Central memory CD8-positive, alpha-beta T cell (primary cell): ENCODE results near the gene LYRM1.

ENCODE experiments used
- ATAC-seq: fragments of 150-1000 bp; cut with Tn5 transposase; replicated peaks from 2 replicates; pipeline ENCODE4 v1.10.0; 2022; ENCODE audit warnings: mild to moderate bottlenecking, moderate FRiP score, moderate number of reproducible peaks; ENCODE audit not compliant: poor library complexity, severe bottlenecking; ENCODE audit errors: extremely low read depth
- DNase-seq, 2 donors: peaks; one replicate each; pipeline ENCODE4 v3.0.0; 2021; ENCODE audit warnings: low spot score in 2 of 2
- H3K27ac Mint-ChIP-seq: one replicate; pipeline ENCODE4 v1.8.0; 2022; ENCODE audit warnings: low read depth, mild to moderate bottlenecking, moderate library complexity, mixed read lengths
- H3K27me3 Mint-ChIP-seq: one replicate; pipeline ENCODE4 v1.8.0; 2022; ENCODE audit warnings: mixed read lengths
- H3K36me3 Mint-ChIP-seq: one replicate; pipeline ENCODE4 v1.8.0; 2022; ENCODE audit warnings: mild to moderate bottlenecking, moderate library complexity, mixed read lengths; ENCODE audit not compliant: insufficient read depth
- H3K4me1 Mint-ChIP-seq: one replicate; pipeline ENCODE4 v1.8.0; 2022; ENCODE audit warnings: mixed read lengths
- H3K4me3 Mint-ChIP-seq: one replicate; pipeline ENCODE4 v1.8.0; 2022; ENCODE audit warnings: mild to moderate bottlenecking, moderate library complexity, mixed read lengths
- H3K9me3 Mint-ChIP-seq: one replicate; pipeline ENCODE4 v1.8.0; 2022; ENCODE audit warnings: mixed read lengths

The LYRM1 gene

GRCh38 chr16:20899071-20899470, 1.5 kb upstream of the LYRM1 start:
- DNase-seq (no peak), ATAC-seq (no peak)
- H3K4me1 Mint-ChIP-seq: peaks cover 60% of the 10 kb centered on the region
- H3K4me3 Mint-ChIP-seq: peak overlapping the region; percentile 91
- peak overlapping the region; percentile 99 for H3K27ac Mint-ChIP-seq
- H3K27me3 Mint-ChIP-seq: no peaks in the 10 kb centered on the region
- no peaks in the 10 kb centered on the region for H3K9me3 Mint-ChIP-seq
- peaks cover 24% of the 10 kb centered on the region for H3K36me3 Mint-ChIP-seq

GRCh38 chr16:20899477-20900298, 883 bp upstream of the LYRM1 start:
- Mint-ChIP-seq H3K4me3 (peak overlapping the region; percentile 91), H3K27ac (peak overlapping the region; percentile 99), H3K27me3 (no peaks in the 10 kb centered on the region), H3K36me3 (peaks cover 26% of the 10 kb centered on the region), H3K4me1 (peaks cover 66% of the 10 kb centered on the region), H3K9me3 (no peaks in the 10 kb centered on the region)
- DNase-seq (peak; percentile 20 to 21), ATAC-seq (peak; percentile 24)

DNA sequence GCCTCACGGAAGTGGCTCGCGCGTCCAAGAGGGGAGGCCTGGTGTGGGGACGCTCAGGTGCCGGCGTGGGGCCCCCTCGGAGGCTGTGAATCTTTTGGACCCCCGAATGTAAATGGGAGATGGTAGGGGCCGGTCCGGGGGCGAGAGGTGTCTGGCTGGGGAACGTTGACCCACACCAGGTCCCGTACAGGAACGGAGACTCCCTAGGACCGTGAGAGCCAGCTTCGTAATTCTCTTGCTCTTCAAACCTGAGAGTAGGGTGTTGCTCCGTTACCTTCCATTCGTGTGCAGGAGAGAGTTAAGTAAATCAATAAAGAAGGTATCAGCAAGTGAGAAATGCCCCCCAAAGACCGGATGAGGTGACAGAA, 481 bp downstream of the LYRM1 start:
- H3K4me1 Mint-ChIP-seq: peaks cover 73% of the 10 kb centered on the region
- peak; percentile 1 for ATAC-seq
- H3K36me3 Mint-ChIP-seq: peaks cover 26% of the 10 kb centered on the region

GRCh38 chr16:20901436-20902112, 1.0 kb downstream of the LYRM1 start:
- H3K4me1 Mint-ChIP-seq: peaks cover 75% of the 10 kb centered on the region
- no peaks in the 10 kb centered on the region for H3K9me3 Mint-ChIP-seq
- peak overlapping the region; percentile 99 for H3K27ac Mint-ChIP-seq
- ATAC-seq: no peak
- peak in 1 of 2 donors; percentile 10 for DNase-seq
- peaks cover 26% of the 10 kb centered on the region for H3K36me3 Mint-ChIP-seq
- H3K4me3 Mint-ChIP-seq: peak overlapping the region; percentile 91
- no peaks in the 10 kb centered on the region for H3K27me3 Mint-ChIP-seq

More for the DNA sequence above, 481 bp downstream of the LYRM1 start:
- DNase-seq: no peak
- Mint-ChIP-seq H3K9me3 (no peaks in the 10 kb centered on the region), H3K27ac (peak overlapping the region; percentile 99), H3K27me3 (no peaks in the 10 kb centered on the region), H3K4me3 (peak overlapping the region; percentile 91)

- H3K4me3 Mint-ChIP-seq: peak overlapping the region; percentile 91
- H3K27ac Mint-ChIP-seq: peak overlapping the region; percentile 99
- H3K9me3 Mint-ChIP-seq: no peaks in the 10 kb centered on the region
- no peak for DNase-seq
- ATAC-seq: no peak
- peaks cover 76% of the 10 kb centered on the region for H3K4me1 Mint-ChIP-seq
- H3K36me3 Mint-ChIP-seq: peaks cover 25% of the 10 kb centered on the region
- no peaks in the 10 kb centered on the region for H3K27me3 Mint-ChIP-seq
These were observed 1.9 kb downstream of the LYRM1 start for GRCh38 chr16:20902426-20902825.

- peaks cover 75% of the 10 kb centered on the region for H3K4me1 Mint-ChIP-seq
- peak overlapping the region; percentile 22 for H3K27ac Mint-ChIP-seq
- no peaks in the 10 kb centered on the region for H3K9me3 Mint-ChIP-seq
- H3K36me3 Mint-ChIP-seq: peaks cover 25% of the 10 kb centered on the region
- H3K4me3 Mint-ChIP-seq: no peak overlapping the region
- ATAC-seq (no peak), DNase-seq (no peak)
- H3K27me3 Mint-ChIP-seq: no peaks in the 10 kb centered on the region
These were observed 2.7 kb downstream of the LYRM1 start for GRCh38 chr16:20903116-20903898.

GRCh38 chr16:20903899-20904506, 3.4 kb downstream of the LYRM1 start:
- peaks cover 68% of the 10 kb centered on the region for H3K4me1 Mint-ChIP-seq
- H3K4me3 Mint-ChIP-seq: peak overlapping the region; percentile 4
- H3K36me3 Mint-ChIP-seq: peaks cover 22% of the 10 kb centered on the region
- H3K27ac Mint-ChIP-seq: peak overlapping the region; percentile 54
- H3K27me3 Mint-ChIP-seq: no peaks in the 10 kb centered on the region
- no peak for ATAC-seq
- no peak for DNase-seq
- H3K9me3 Mint-ChIP-seq: no peaks in the 10 kb centered on the region

GRCh38 chr16:20904507-20905081, 4.0 kb downstream of the LYRM1 start:
- no peaks in the 10 kb centered on the region for H3K27me3 Mint-ChIP-seq
- H3K4me3 Mint-ChIP-seq: peak overlapping the region; percentile 4
- ATAC-seq (no peak), DNase-seq (no peak)
- peaks cover 21% of the 10 kb centered on the region for H3K36me3 Mint-ChIP-seq
- H3K4me1 Mint-ChIP-seq: peaks cover 62% of the 10 kb centered on the region
- no peaks in the 10 kb centered on the region for H3K9me3 Mint-ChIP-seq
- peak overlapping the region; percentile 54 for H3K27ac Mint-ChIP-seq

- Mint-ChIP-seq H3K27ac (no peak overlapping the region), H3K9me3 (no peaks in the 10 kb centered on the region), H3K36me3 (peaks cover 11% of the 10 kb centered on the region), H3K4me3 (no peak overlapping the region), H3K27me3 (no peaks in the 10 kb centered on the region), H3K4me1 (peaks cover 53% of the 10 kb centered on the region)
- DNase-seq: no peak
- no peak for ATAC-seq
These were observed 5.0 kb downstream of the LYRM1 start for GRCh38 chr16:20905576-20905975.

GRCh38 chr16:20906341-20907255, 6.0 kb downstream of the LYRM1 start:
- H3K9me3 Mint-ChIP-seq: no peaks in the 10 kb centered on the region
- no peak overlapping the region for H3K4me3 Mint-ChIP-seq
- no peak for DNase-seq
- no peaks in the 10 kb centered on the region for H3K27me3 Mint-ChIP-seq
- ATAC-seq: no peak
- H3K4me1 Mint-ChIP-seq: peaks cover 48% of the 10 kb centered on the region
- H3K36me3 Mint-ChIP-seq: peaks cover 2% of the 10 kb centered on the region
- peak overlapping the region; percentile 1 for H3K27ac Mint-ChIP-seq

DNA sequence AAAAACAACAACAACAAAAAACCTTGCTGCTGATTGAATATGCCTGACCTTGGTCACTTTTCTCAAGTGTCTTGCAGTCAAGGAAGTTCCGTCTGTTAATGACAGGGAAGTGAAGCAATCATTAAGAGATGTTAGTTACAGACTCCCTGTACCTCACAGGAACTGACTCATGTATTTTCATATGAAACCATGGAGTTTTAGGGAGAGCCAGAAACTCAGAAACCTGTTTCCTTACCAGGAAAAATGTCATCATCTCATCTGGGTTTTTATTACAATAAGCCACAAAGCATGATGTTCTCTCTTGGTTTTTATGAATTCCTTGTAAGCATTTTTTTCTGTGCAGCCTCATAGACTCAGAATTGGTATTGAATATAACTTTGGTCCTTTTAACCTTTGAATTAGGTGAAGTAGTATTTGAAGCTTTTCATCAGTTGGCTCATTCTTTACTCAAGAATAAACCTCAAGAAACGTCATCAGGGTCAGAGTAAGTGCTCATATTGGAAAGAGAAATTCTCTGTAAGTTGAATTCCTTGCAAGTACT, 10.3 kb downstream of the LYRM1 start:
- no peak for ATAC-seq
- no peaks in the 10 kb centered on the region for H3K27me3 Mint-ChIP-seq
- no peak for DNase-seq
- no peak overlapping the region for H3K4me3 Mint-ChIP-seq
- peaks cover 16% of the 10 kb centered on the region for H3K4me1 Mint-ChIP-seq
- peaks cover 2% of the 10 kb centered on the region for H3K36me3 Mint-ChIP-seq
- no peak overlapping the region for H3K27ac Mint-ChIP-seq
- H3K9me3 Mint-ChIP-seq: no peaks in the 10 kb centered on the region
